Endothelial cell of umbilical vein (primary cell): ENCODE data around the gene UNC93B1. TPM values are rescaled to one million over a fixed set of nuclear protein-coding genes. Genes with fewer than 3 reads are reported as not detected.

Experiments used
- BruUV-seq: library from RNA; stranded (reverse); fragments of 400-500 nt; replicated peaks from 2 replicates; lab custom pipeline; 2021; lab: Mats Ljungman, UMichigan
- CTCF ChIA-PET: fragments of 300-600, 350-600 bp; sonication (Branson Sonifier 250); formaldehyde crosslinking; loops from one replicate; lab custom pipeline; 2021; ENCODE audit warnings: antibody characterized with exemption, inconsistent platforms; lab: Charles Lee
- POLR2A ChIA-PET: fragments of 300-600, 350-600 bp; sonication (Branson Sonifier 250); formaldehyde crosslinking; loops from one replicate; lab custom pipeline; 2021; ENCODE audit warnings: antibody characterized with exemption, inconsistent platforms; lab: Charles Lee
- DNase-seq: peaks from one replicate; pipeline ENCODE4 v3.0.0-alpha.2; 2011; ENCODE audit warnings: low read depth, low spot score
- FAIRE-seq: peaks from 2 replicates; lab custom pipeline; 2011; peaks lifted over from hg19 to GRCh38; lab: Jason Lieb, UNC
- H2AFZ ChIP-seq: 2 replicates; pipeline ENCODE4 v1.6.0; 2012; ENCODE audit warnings: low read depth, low read length, control low read depth, inconsistent platforms
- H3K27ac ChIP-seq: 2 replicates; pipeline ENCODE4 v1.5.1; 2011; ENCODE audit warnings: low read depth, mild to moderate bottlenecking, control low read depth, low read length, moderate library complexity; ENCODE audit not compliant: insufficient read depth
- H3K27me3 ChIP-seq, 2 experiments: 2 replicates each; pipeline versions ENCODE4 v1.6.0 to v1.6.1; 2011; ENCODE audit warnings: low read length in 2 of 2, mixed read lengths in 1 of 2; ENCODE audit not compliant: control insufficient read depth in 2 of 2, insufficient read depth in 2 of 2
- H3K36me3 ChIP-seq, 2 experiments: 2 replicates in 1 of 2; 3 replicates in 1 of 2; pipeline ENCODE4 v1.5.1; 2011; ENCODE audit warnings: low read length in 2 of 2, mild to moderate bottlenecking in 1 of 2, moderate library complexity in 1 of 2; ENCODE audit not compliant: control insufficient read depth in 2 of 2, insufficient read depth in 2 of 2; ENCODE audit errors: extremely low read depth in 1 of 2
- H3K4me1 ChIP-seq: 3 replicates; pipeline ENCODE4 v1.5.1; 2011; ENCODE audit warnings: mild to moderate bottlenecking, low read length; ENCODE audit not compliant: control insufficient read depth, insufficient read depth; ENCODE audit errors: extremely low read depth
- H3K4me2 ChIP-seq: 2 replicates; pipeline ENCODE4 v1.6.1; 2011; ENCODE audit warnings: low read length, control low read depth, mixed read lengths; ENCODE audit not compliant: insufficient read depth
- H3K4me3 ChIP-seq, 3 experiments: fragments of 200-600 bp in 1 of 3; sonication (generic), shearing (Covaris generic) in 1 of 3; replicated peaks in 1 of 3; 2 replicates each; pipeline ENCODE4 v1.5.1; 2011 to 2016; ENCODE audit warnings: control low read depth in 3 of 3, low read length in 3 of 3, mild to moderate bottlenecking in 2 of 3, inconsistent platforms in 1 of 3, low read depth in 1 of 3, moderate library complexity in 1 of 3; ENCODE audit not compliant: insufficient read depth in 1 of 3
- H3K79me2 ChIP-seq: 2 replicates; pipeline ENCODE4 v1.6.0; 2012; ENCODE audit warnings: low read length, inconsistent platforms; ENCODE audit not compliant: control insufficient read depth, insufficient read depth
- H3K9ac ChIP-seq: replicated peaks from 2 replicates; pipeline ENCODE3; 2011; ENCODE audit warnings: low read length, control low read depth; ENCODE audit not compliant: insufficient read depth; ENCODE audit errors: extremely low read depth
- H3K9me1 ChIP-seq: replicated peaks from 3 replicates; pipeline ENCODE4 v1.6.0; 2011; ENCODE audit warnings: mild to moderate bottlenecking, low read length; ENCODE audit not compliant: control insufficient read depth, insufficient read depth; ENCODE audit errors: extremely low read depth
- H3K9me3 ChIP-seq: replicated peaks from 2 replicates; pipeline ENCODE4 v1.5.1; 2012; ENCODE audit warnings: low read length, inconsistent platforms; ENCODE audit not compliant: control insufficient read depth, insufficient read depth
- H4K20me1 ChIP-seq: replicated peaks from 2 replicates; pipeline ENCODE3; 2011; ENCODE audit warnings: mild to moderate bottlenecking, low read length; ENCODE audit not compliant: control insufficient read depth, insufficient read depth; ENCODE audit errors: extremely low read depth
- CTCF ChIP-seq, 2 donors: IDR thresholded peaks; 1 replicate in 1 of 2; 2 replicates in 1 of 2; pipeline ENCODE4 v1.5.1; 2011; ENCODE audit warnings: low read length in 2 of 2, mild to moderate bottlenecking in 2 of 2, moderate library complexity in 2 of 2, control low read depth in 1 of 2, inconsistent platforms in 1 of 2, low read depth in 1 of 2; ENCODE audit not compliant: insufficient read depth in 1 of 2; ENCODE audit errors: extremely low read depth in 1 of 2
- EZH2 ChIP-seq: IDR thresholded peaks from 2 replicates; pipeline ENCODE4 v1.6.1; 2012; ENCODE audit warnings: borderline replicate concordance, low read depth, mild to moderate bottlenecking, moderate library complexity, low read length, inconsistent platforms; ENCODE audit not compliant: severe bottlenecking
- FOS ChIP-seq: IDR thresholded peaks from 2 replicates; pipeline ENCODE4 v1.6.1; 2011; ENCODE audit warnings: mild to moderate bottlenecking, low read length, moderate library complexity, borderline replicate concordance; ENCODE audit not compliant: insufficient read depth
- GATA2 ChIP-seq: IDR thresholded peaks from 2 replicates; pipeline ENCODE4 v1.7.0; 2011; ENCODE audit warnings: low read depth, mild to moderate bottlenecking, moderate library complexity, mixed read lengths, low read length; ENCODE audit not compliant: insufficient read length, insufficient read depth
- JUN ChIP-seq: IDR thresholded peaks from 2 replicates; pipeline ENCODE4 v1.6.1; 2011; ENCODE audit warnings: borderline replicate concordance, low read depth; ENCODE audit not compliant: insufficient read length, insufficient read depth
- MAX ChIP-seq: IDR thresholded peaks from 2 replicates; pipeline ENCODE4 v1.6.1; 2011; ENCODE audit not compliant: insufficient read depth, insufficient read length
- MYC ChIP-seq: IDR thresholded peaks from one replicate; pipeline ENCODE4 v1.6.1; 2011; ENCODE audit warnings: mild to moderate bottlenecking, low read depth, low read length
- POLR2A ChIP-seq: IDR thresholded peaks from 2 replicates; pipeline ENCODE4 v1.6.1; 2012; ENCODE audit warnings: low read depth, mild to moderate bottlenecking, control low read depth, low read length
- POLR2AphosphoS5 ChIP-seq: IDR thresholded peaks from 2 replicates; pipeline ENCODE4 v1.6.1; 2012; ENCODE audit warnings: low read depth, mild to moderate bottlenecking, control low read depth, low read length, moderate library complexity; ENCODE audit not compliant: insufficient read depth
- dilution Hi-C: fragments of 300-500 bp; cut with MboI; formaldehyde crosslinking; loops from one replicate; pipeline ENCODE4 v1.15.0; 2019; ENCODE audit warnings: low sequenced_read_pairs; ENCODE audit not compliant: extremely low pct_ligation_motif_present
- intact Hi-C: fragments of 100-400 bp; cut with micrococcal nuclease; formaldehyde crosslinking; loops from one replicate; pipeline ENCODE4 v1.10.0; 2022
- polyA plus RNA-seq, 4 experiments: library from polyadenylated mRNA; depleted of rRNA in 3 of 4; stranded (reverse) in 3 of 4; unstranded in 1 of 4; fragments of >200 nt; gene quantifications; 2 replicates each; pipeline versions ENCODE4 v1.2.1 to v1.2.3, GENCODE V29; 2011 to 2012; ENCODE audit warnings: missing spikeins in 1 of 4
- total RNA-seq: library from RNA; stranded (reverse); gene quantifications from 2 replicates; pipeline ENCODE4 v1.2.3, GENCODE V29; 2021

UNC93B1 gene
- total and polyA plus RNA-seq, 2 donors (not counting 3 experiments of a cell fraction or from before 2014, with no cell fraction given) = 10.6 to 18.9 TPM

GRCh38 chr11:68043349-68044144, 39.6 kb upstream of the UNC93B1 start:
- Histone ChIP-seq H3K9me1 (no peaks in the 10 kb centered on the region), H3K9ac (no peak overlapping the region), H3K4me2 (no peak overlapping the region), H3K4me1 (peaks cover 9% of the 10 kb centered on the region), H3K9me3 (no peaks in the 10 kb centered on the region), H3K27me3 (no peaks in the 10 kb centered on the region), H3K4me3 (no peak overlapping the region), H3K27ac (no peak overlapping the region), H3K36me3 (peaks cover 0 to 32% of the 10 kb centered on the region in 2 experiments), H3K79me2 (peaks cover 24% of the 10 kb centered on the region), H2AFZ (no peak overlapping the region), H4K20me1 (no peaks in the 10 kb centered on the region)
- DNase-seq (no peak), FAIRE-seq (no peak)
- CTCF ChIA-PET = no interaction called here
- dilution Hi-C loops = no loop called here
- POLR2A ChIA-PET = no interaction called here
- BruUV-seq = no TSS peak
- intact Hi-C loops = no loop called here
- TF ChIP-seq JUN (no peak), FOS (no peak)

GRCh38 chr11:68043029-68043348, 39.1 kb upstream of the UNC93B1 start:
- POLR2A ChIA-PET = no interaction called here

More at GRCh38 chr11:68043029-68043348, 39.1 kb upstream of the UNC93B1 start:
- Histone ChIP-seq H3K9me1 (no peaks in the 10 kb centered on the region), H3K9me3 (no peaks in the 10 kb centered on the region), H3K4me1 (peaks cover 14% of the 10 kb centered on the region), H2AFZ (no peak overlapping the region), H3K79me2 (peaks cover 24% of the 10 kb centered on the region), H3K4me2 (no peak overlapping the region), H3K9ac (no peak overlapping the region), H4K20me1 (no peaks in the 10 kb centered on the region), H3K4me3 (no peak overlapping the region), H3K27ac (no peak overlapping the region), H3K27me3 (no peaks in the 10 kb centered on the region), H3K36me3 (peaks cover 0 to 30% of the 10 kb centered on the region in 2 experiments)
- TF ChIP-seq CTCF (IDR thresholded peaks at IDR 0.05; ENCODE audit: extremely low read depth in 1 of 2, insufficient read depth in 1 of 2, low read depth in 1 of 2, low read length in 2 of 2) (no peak), MYC (no peak), EZH2 (no peak), GATA2 (no peak), POLR2A (no peak), JUN (no peak), FOS (no peak), POLR2AphosphoS5 (no peak), MAX (no peak)
- dilution Hi-C loops = no loop called here
- BruUV-seq = no TSS peak
- CTCF ChIA-PET = no interaction called here
- DNase-seq = no peak
- FAIRE-seq = no peak
- intact Hi-C loops = no loop called here
